A549 (cell line): ENCODE results near the gene USP3.

Experiments
- CEBPB ChIP-seq, 2 experiments: fragments of >200 bp in 1 of 2; sonication (Bioruptor Twin) in 1 of 2; formaldehyde crosslinking in 1 of 2; IDR thresholded peaks; 2 replicates each; pipeline ENCODE4 v1.6.1; 2012 to 2016
- EHMT2 ChIP-seq: fragments of 200-600 bp; sonication (generic); IDR thresholded peaks from 2 replicates; pipeline ENCODE4 v1.6.1; 2016; ENCODE audit warnings: antibody characterized with exemption, low read depth, mild to moderate bottlenecking, moderate library complexity
- HMGXB4 ChIP-seq: fragments of 250-450 bp; sonication (Bioruptor Pico); IDR thresholded peaks from 2 replicates; pipeline ENCODE4 v1.5.0; 2021; ENCODE audit warnings: mild to moderate bottlenecking, moderate library complexity, borderline replicate concordance
- MYC ChIP-seq: IDR thresholded peaks from 2 replicates; pipeline ENCODE4 v1.6.1; 2012; ENCODE audit warnings: mild to moderate bottlenecking, inconsistent platforms, low read length, improper control_type of control experiment, borderline replicate concordance
- POLR2A ChIP-seq: IDR thresholded peaks from 2 replicates; pipeline ENCODE4 v1.6.1; 2012; ENCODE audit warnings: mild to moderate bottlenecking, low read length
- TF ChIP-seq, protein P1 (sequence below): fragments of >200 bp; sonication (Bioruptor Twin); formaldehyde crosslinking; IDR thresholded peaks from 3 replicates; pipeline ENCODE4 v1.5.1; 2016

DNA sequence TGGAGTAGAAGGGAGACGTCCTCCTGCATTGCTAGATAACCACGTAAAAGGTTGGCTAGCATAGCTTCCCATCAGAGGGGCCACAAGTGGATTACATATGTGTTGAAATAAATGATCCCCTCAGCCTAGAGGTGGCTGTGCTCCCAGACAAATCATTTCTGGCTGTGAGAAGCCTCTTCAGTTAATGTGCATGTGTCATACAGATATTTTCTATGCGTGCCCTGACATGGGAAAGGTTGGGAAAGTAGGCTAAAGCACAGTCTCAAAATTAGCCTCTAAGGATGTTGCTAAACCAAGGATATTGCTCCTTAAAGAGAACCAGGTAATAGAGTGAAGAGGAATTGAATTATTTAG, 17.8 kb downstream of the USP3 start:
- TF ChIP-seq MYC (no peak), HMGXB4 (CRISPR knock-in tag) (no peak), EHMT2 (no peak), POLR2A (no peak), CEBPB (IDR thresholded peaks at IDR 0.05) (no peak)
- TF ChIP-seq, protein P1, sequence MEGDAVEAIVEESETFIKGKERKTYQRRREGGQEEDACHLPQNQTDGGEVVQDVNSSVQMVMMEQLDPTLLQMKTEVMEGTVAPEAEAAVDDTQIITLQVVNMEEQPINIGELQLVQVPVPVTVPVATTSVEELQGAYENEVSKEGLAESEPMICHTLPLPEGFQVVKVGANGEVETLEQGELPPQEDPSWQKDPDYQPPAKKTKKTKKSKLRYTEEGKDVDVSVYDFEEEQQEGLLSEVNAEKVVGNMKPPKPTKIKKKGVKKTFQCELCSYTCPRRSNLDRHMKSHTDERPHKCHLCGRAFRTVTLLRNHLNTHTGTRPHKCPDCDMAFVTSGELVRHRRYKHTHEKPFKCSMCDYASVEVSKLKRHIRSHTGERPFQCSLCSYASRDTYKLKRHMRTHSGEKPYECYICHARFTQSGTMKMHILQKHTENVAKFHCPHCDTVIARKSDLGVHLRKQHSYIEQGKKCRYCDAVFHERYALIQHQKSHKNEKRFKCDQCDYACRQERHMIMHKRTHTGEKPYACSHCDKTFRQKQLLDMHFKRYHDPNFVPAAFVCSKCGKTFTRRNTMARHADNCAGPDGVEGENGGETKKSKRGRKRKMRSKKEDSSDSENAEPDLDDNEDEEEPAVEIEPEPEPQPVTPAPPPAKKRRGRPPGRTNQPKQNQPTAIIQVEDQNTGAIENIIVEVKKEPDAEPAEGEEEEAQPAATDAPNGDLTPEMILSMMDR = no peak
